Hematopoietic multipotent progenitor cell treated with erythropoietin and hydrocortisone succinate and interleukin-3 and kit ligand, for 6 days (in vitro differentiated cells): Measurements from ENCODE around the gene TMEM30B.

Experiments used
- DNase-seq: peaks from one replicate; pipeline ENCODE4 v3.0.0-alpha.2; 2015

The TMEM30B gene

DNA sequence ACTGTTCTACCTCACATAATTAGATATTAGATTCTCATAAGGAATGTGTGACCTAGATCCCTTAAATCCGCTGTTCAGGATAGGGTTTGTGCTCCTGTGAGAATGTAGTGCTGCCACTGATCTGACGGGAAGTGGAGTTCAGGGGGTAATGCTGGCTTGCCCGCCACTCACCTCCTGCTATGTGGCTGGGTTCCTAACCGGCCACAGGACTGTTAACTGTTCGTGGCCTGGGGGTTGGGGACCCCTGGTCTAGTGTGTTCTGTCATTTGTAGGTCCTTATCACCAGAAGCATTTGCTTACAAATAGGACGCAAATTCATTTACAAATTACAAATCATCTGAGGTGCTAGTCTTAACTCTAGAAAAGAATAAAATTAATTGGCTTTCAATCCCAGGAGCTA, 16.4 kb upstream of the TMEM30B start:
- DNase-seq, result no peak

- peak; percentile 72 for DNase-seq
Observed at GRCh38 chr14:61296719-61297502, 15.8 kb upstream of the TMEM30B start.

DNA sequence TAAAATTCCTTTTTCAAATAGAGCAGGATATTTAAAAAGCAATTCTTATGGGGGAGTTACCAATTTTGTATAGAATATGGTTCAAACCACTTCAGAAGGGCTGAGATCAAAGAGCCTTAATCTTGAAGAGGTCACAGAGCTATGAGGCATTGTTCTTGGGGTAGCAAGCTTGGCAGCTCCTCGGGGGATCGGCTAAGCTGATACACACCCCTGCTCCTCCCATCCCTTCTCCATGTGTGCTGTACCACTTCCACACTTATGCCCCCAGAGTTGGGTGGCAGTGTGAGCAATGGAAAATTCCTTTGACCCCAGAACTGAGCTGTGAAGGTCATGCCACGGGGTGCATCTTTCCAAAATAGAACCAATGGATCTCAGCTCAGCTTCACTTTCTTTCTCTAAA, 15.0 kb upstream of the TMEM30B start:
- DNase-seq, result no peak

GRCh38 chr14:61290701-61291100, 9.6 kb upstream of the TMEM30B start:
- no peak for DNase-seq

GRCh38 chr14:61288720-61289119, 7.6 kb upstream of the TMEM30B start:
- no peak for DNase-seq

GRCh38 chr14:61288228-61288627, 7.1 kb upstream of the TMEM30B start:
- no peak for DNase-seq

DNA sequence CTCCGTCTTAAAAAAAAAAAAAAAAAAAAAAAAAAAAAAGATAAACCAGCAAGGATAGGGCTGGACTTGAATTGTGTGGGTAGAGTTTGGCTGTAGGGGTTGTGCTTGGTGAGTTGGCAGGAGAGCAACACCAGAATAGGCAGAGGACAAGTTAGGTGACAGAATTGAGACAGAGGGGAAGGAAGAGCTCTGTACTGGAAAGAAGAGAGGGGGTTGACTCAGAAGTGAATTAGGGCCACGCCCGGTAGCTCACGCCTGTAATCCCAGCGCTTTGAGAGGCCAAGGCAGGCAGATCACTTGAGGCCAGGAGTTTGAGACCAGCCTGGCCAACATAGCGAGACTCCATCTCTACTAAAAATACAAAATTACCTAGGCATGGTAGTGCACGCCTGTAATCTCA, 6.1 kb upstream of the TMEM30B start:
- DNase-seq, result no peak

GRCh38 chr14:61285364-61285763, 4.2 kb upstream of the TMEM30B start:
- DNase-seq, result no peak

GRCh38 chr14:61284001-61284400, 2.9 kb upstream of the TMEM30B start:
- DNase-seq, result peak; percentile 15

DNA sequence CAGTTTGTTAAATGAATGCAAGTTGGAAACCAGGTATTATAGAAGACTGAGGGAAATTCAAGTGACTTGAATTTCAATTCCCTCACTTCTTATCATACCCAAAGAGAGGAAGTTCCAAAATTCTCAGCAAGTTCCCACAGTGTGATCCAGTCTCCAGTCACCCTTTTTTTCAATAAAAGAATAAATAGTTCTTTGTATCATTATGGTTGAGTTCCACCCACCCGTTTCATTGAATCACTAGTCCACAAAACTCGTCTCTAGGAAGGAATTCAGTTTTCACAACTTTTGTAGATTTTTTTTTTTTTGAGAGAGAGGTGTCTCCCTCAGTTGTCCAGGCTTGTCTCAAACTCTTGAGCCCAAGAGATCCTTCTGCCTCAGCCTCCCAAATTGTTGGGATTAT, 1.6 kb upstream of the TMEM30B start:
- no peak for DNase-seq

GRCh38 chr14:61281948-61282275, 774 bp upstream of the TMEM30B start:
- DNase-seq, result no peak

GRCh38 chr14:61280526-61281185, 482 bp downstream of the TMEM30B start:
- DNase-seq, result peak; percentile 69

GRCh38 chr14:61280092-61280525, 1.0 kb downstream of the TMEM30B start:
- no peak for DNase-seq

GRCh38 chr14:61279082-61279481, 2.1 kb downstream of the TMEM30B start:
- no peak for DNase-seq

- no peak for DNase-seq
Observed at GRCh38 chr14:61277784-61278183, 3.4 kb downstream of the TMEM30B start.

DNA sequence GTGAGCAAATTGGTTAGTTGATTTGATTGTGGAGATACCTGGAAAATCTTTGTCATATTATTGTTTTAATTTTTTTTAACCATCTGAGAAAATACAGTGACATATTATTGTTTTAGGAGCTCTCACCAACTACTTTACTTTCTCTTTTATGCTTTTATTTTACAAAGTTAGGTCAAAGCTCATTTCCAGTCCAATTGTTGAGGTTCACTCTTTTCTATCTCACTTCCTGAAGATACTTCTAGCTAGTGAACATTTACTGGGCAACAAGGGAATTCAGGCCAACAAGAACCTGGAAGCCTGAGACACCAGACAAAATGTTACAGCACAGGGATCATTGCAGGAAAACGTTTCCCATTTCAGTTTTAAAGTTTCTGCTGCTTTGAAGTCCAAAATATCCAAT, 3.9 kb downstream of the TMEM30B start:
- no peak for DNase-seq

DNA sequence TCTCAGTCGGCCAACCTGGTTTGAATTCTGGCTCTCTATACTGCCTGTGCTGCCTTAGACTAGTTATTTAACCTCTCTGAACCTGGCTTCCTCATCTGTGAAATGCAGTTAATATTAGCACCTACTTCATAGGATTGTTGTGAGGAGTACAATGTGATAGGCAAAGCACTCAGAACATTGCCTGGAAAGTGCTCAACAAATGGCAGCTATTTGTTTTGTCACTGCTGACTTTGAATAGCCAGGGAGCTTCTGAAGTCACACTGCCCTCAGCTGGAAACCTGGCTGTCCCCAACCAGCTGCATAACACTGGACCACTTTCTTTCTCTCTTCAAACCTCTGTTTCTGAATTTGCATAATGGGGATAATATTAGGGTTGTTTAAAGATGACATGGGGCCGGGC, 9.6 kb downstream of the TMEM30B start:
- no peak for DNase-seq

DNA sequence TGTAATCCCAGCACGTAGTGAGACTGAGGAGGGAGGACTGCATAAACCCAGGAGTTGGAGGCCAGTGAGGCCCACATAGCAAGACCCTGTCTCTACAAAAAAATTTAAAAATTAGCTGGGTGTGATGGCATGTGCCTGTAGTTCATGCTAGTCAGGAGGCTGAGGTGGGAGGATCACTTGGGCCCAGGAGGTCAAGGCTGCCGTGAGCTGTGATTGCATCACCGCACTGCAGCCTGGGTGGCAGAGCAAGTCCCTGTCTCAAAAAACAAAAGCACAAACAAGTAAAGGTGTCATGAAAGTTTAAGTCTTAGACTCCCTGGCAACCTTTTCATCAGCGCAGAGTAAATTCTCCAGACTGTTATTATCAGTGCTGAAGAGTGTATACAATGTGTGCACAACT, 10.4 kb downstream of the TMEM30B start:
- DNase-seq, result no peak

GRCh38 chr14:61269321-61270083, 11.6 kb downstream of the TMEM30B start:
- peak; percentile 90 for DNase-seq

- no peak for DNase-seq
Observed at GRCh38 chr14:61268812-61269211, 12.3 kb downstream of the TMEM30B start.

DNA sequence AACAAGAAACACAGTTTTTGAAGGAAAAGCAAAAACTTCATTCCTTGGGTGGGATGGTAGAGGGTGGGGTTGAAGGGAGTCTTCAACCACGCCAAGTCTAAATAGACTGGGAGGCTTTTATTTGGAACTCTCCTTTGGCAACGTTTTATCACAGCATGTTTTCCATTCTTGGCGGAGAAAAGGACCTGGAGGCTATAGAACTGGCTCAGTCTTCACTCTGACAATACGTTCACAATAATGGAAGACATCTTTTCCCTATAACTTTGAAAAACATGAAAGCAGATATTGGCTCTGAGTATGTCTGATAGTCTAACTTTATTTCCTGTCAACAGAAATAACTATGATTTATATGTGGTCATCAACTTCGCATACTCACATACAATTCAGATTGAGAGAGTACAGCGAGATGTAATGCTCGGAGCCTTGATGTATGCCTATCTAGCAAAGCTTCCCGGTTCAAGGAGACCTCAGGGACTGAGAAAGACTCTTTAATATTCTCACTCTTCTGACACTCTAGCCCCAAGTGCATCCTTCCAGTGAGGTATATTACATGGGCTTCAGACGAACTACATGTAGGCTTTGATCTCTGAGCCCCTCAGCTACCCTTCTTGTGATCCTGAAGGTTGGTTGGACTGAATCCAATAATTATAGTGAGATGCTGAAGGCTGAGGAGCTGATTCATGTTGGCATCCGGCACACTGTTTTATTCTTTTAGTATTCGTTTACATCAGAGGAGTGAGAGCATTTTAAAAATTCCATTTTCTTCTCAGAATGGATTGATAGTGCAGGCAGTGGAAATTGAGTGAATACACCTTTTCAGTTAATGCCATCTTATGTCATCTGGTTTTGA, 14.0 kb downstream of the TMEM30B start:
- DNase-seq, result no peak

DNA sequence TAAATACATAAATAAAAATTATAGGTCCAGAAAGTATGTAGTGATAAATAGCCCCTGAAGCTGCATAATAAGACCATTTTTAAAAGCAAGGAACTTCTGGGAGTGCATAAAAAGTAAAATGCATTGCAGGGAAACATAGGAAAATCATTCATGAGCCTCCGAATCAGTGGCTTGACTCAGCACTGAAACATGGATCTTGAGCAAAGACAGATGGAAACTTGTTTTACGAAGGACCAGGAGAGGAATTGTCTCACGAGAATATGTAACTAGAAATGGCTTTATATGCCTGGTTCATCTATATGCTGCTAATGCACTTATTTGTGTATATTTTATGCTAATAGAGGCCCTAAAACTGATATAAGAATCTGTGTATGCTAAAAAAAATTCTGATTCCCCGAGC, 14.7 kb downstream of the TMEM30B start:
- no peak for DNase-seq

GRCh38 chr14:61264651-61265050, 16.5 kb downstream of the TMEM30B start:
- no peak for DNase-seq
